NCI-H2029 treated with DMSO at 0.1 percent for 48 hours (cell line): ENCODE data around the gene INAVA.
A peak's percentile ranks its signal among the peaks of the same experiment; 100 is the strongest.

Experiments
- DNase-seq: peaks from one replicate; lab custom pipeline; 2025; lab: John Stamatoyannopoulos, UW

Gene INAVA

GRCh38 chr1:200894712-200895442 lies at the start of gene INAVA:
Gene INAVA, plus strand, starts transcription at chr1:200894900. Its CDS starts 3,501 bp downstream, at chr1:200898401.
- no peak for DNase-seq

- DNase-seq: no peak
These were observed 49.3 kb upstream of the INAVA start for GRCh38 chr1:200845360-200845759.

GRCh38 chr1:200846398-200846797 lies 48.3 kb upstream of the INAVA start:
- DNase-seq: no peak

- DNase-seq: no peak
These were observed 45.3 kb upstream of the INAVA start for GRCh38 chr1:200849430-200849829.

- no peak for DNase-seq
These were observed 44.1 kb upstream of the INAVA start for GRCh38 chr1:200850554-200850953.

GRCh38 chr1:200856716-200857357 lies 37.9 kb upstream of the INAVA start:
- DNase-seq: no peak

- no peak for DNase-seq
These were observed 36.9 kb upstream of the INAVA start for GRCh38 chr1:200857804-200858203.

GRCh38 chr1:200861937-200862647 lies 32.6 kb upstream of the INAVA start:
- no peak for DNase-seq

- DNase-seq: no peak
These were observed 31.8 kb upstream of the INAVA start for GRCh38 chr1:200862713-200863415.

GRCh38 chr1:200866116-200866515 lies 28.6 kb upstream of the INAVA start:
- no peak for DNase-seq

GRCh38 chr1:200866521-200866920 lies 28.2 kb upstream of the INAVA start:
- no peak for DNase-seq

DNA sequence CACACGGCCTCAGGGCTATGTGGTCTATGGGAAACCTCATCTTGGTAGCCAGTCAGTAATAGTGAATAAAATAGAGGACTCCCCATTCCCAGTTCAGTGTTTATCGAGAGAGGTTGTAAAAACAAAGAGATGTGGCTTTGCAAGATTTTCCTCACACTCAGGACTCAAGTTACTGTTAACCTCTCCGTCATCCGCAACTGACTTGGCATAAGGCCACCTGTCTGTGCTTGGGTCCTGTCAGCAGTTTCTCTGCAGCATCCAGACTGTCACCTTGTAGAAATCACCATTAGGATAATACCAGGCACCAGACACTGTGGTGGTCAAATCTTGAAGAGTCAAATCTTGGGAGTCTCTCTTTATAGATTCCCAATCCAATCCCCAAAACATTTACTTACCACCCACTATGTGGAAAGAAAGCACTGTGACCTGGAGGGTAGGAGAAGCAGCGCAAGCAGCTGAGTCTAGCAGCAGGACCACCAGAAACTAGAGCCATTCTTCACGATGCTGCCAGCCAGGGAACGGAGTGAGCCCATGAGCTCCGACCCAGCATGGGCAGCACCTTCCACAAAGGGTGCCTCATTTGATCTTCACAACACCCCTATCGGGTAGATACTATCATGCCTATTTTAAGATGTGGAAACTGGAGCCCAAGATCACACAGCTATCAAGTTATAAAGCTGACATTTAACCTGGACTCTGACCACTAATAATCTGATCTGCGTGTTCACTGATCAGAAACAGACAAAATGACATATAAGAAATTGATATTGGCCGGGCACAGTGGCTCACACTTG lies 27.5 kb upstream of the INAVA start:
- DNase-seq: peak; percentile 16

DNA sequence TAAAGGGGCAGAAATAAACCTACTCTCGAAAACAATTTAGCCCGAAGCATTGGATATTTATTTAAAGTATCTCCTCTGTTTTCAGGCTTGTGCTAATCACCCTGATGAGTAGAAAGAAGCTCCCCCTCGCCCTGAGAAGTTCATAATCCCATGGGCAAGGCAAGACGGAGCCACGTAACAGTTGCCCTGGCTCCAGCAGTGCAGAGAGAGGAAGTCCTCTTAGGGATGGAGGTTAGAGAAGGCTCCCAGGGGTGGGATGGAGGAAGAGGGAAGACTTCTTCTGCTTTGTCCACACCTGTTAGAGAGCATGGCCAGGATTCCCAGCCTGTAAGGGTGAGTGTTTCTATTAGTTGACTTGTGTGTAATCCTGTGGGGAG lies 25.3 kb upstream of the INAVA start:
- no peak for DNase-seq

- DNase-seq: no peak
These were observed 24.8 kb upstream of the INAVA start for GRCh38 chr1:200869753-200870391.

- DNase-seq: no peak
These were observed 22.1 kb upstream of the INAVA start, which contains the start of gene GPR25 for GRCh38 chr1:200872446-200873115. Gene GPR25, plus strand, starts transcription at chr1:200872981. Its CDS starts 57 bp downstream, at chr1:200873038.

DNA sequence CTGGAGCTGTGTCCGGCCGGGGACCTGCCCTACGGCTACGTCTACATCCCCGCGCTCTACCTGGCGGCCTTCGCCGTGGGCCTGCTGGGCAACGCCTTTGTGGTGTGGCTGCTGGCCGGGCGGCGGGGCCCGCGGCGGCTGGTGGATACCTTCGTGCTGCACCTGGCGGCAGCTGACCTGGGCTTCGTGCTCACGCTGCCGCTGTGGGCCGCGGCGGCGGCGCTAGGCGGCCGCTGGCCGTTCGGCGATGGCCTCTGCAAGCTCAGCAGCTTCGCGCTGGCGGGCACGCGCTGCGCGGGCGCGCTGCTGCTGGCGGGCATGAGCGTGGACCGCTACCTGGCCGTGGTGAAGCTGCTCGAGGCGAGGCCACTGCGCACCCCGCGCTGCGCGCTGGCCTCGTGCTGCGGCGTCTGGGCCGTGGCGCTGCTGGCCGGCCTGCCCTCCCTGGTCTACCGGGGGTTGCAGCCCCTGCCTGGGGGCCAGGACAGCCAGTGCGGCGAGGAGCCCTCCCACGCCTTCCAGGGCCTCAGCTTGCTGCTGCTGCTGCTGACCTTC lies 21.5 kb upstream of the INAVA start:
- DNase-seq: no peak

- DNase-seq: no peak
These were observed 20.9 kb upstream of the INAVA start for GRCh38 chr1:200873671-200874397.

GRCh38 chr1:200874694-200875093 lies 20.0 kb upstream of the INAVA start:
- no peak for DNase-seq

- DNase-seq: no peak
These were observed 19.3 kb upstream of the INAVA start for GRCh38 chr1:200875416-200875815.
